GM12873 (cell line): Measurements from ENCODE around the gene OTULIN.

ENCODE experiments used
- TF ChIP-seq, protein P1 (sequence below): IDR thresholded peaks from 2 replicates; pipeline ENCODE4 v1.5.1; 2012; ENCODE audit warnings: low read depth, mild to moderate bottlenecking, moderate library complexity, low read length, control low read depth; ENCODE audit not compliant: insufficient read depth; ENCODE audit errors: missing control alignments

OTULIN gene

DNA sequence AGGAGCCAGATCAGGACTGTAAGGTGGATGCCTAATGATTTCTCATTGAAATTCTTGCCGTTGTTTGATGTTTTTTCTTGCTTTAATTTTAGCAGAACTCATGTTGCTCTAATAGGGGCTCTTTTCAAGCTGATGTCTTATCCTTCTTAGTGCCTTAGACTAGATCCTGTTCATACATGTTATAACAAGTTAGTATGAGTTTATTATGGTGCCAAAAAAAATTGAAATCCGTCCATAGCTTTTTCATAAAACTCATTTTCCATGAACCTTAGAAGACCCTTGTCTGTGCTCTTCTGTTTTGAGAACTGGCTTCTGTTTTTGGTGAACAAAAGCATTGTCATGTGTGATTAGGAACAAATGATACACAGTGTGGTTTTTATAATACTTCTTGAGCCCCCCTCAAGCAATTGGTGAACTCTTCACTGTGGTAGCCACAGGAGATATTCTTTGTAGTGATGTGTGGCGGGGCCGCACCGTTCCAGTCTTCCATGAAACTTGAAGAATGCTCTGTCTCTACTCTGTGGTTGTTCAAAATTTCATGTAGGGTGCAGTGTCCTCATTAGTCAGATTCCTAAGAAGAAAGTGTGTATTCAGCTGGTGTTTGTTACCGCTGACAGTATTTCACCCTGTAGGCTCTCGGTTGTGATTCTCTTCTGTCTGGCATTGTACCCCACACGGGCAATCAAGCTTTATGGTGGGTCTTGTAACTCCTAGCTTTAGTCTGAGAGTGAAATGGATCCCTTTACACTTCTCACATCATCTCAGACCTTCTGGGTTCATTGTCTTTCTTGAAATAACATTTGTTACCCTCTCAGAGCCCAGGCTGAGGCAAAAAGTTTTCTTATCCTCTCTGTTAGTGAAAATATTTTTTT lies 10.7 kb downstream of the OTULIN start:
- TF ChIP-seq, protein P1, sequence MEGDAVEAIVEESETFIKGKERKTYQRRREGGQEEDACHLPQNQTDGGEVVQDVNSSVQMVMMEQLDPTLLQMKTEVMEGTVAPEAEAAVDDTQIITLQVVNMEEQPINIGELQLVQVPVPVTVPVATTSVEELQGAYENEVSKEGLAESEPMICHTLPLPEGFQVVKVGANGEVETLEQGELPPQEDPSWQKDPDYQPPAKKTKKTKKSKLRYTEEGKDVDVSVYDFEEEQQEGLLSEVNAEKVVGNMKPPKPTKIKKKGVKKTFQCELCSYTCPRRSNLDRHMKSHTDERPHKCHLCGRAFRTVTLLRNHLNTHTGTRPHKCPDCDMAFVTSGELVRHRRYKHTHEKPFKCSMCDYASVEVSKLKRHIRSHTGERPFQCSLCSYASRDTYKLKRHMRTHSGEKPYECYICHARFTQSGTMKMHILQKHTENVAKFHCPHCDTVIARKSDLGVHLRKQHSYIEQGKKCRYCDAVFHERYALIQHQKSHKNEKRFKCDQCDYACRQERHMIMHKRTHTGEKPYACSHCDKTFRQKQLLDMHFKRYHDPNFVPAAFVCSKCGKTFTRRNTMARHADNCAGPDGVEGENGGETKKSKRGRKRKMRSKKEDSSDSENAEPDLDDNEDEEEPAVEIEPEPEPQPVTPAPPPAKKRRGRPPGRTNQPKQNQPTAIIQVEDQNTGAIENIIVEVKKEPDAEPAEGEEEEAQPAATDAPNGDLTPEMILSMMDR, result no peak

- TF ChIP-seq, protein P1, result no peak
Measured at GRCh38 chr5:14675865-14676300, 11.4 kb downstream of the OTULIN start.

GRCh38 chr5:14676320-14676719 lies 11.8 kb downstream of the OTULIN start:
- TF ChIP-seq, protein P1, result no peak

DNA sequence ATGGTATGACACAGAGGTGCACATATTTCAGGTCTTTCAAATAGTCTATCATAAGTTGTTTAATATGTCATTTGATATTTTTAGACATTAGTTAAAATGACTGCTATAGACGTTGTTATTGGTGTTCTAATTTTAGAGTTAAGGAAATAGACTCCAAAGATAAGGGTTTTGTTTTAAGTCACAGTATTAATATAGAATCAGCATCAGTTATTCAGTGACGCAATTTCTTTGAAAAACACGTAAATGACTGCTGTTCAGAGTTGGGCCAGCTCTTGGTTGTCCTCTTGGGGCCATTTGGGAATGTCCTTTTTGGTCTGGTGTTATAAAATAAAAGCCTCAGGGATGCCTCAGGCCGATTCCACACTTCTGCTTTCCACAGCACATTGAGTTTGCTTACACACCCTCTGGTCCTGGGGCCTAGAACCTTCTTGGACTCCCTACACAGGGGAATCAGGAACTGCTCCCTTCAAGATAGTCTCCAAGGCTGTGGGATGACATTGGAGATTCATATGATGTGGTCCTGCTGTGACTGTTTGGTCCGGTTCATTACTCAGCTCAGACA lies 14.3 kb downstream of the OTULIN start:
- TF ChIP-seq, protein P1, result no peak

GRCh38 chr5:14679595-14679994 lies 15.1 kb downstream of the OTULIN start:
- TF ChIP-seq, protein P1, result no peak

DNA sequence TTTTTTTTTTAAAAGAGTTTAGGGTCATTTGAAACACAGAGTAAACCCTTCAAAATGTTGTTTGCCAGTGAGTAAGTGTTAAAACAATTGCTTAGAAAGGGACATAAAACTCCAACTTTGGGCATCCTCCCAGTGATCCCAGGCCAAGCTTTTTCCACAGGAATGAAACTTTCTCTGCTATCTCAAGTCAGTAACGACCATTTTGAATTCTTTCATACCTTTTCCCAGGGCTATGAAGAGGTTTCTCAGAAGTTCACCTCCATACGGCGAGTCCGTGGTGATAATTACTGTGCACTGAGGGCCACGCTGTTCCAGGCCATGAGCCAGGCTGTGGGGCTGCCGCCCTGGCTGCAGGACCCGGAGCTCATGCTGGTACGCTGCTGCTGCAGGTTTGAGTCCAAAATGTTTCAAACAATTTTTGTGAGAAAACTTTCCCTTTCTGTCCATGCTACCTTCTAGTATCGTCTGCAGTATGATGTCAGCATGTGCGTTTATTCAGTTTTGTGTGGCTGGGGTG lies 16.8 kb downstream of the OTULIN start:
- TF ChIP-seq, protein P1, result no peak

- TF ChIP-seq, protein P1, result no peak
Measured at GRCh38 chr5:14683906-14684455, 19.5 kb downstream of the OTULIN start.
